Measurements from ENCODE around the gene CNPPD1.

The CNPPD1 gene

GRCh38 chr2:219125886-219126270, 50.8 kb downstream of the CNPPD1 start:
- H3K27ac ChIP-seq: no peak overlapping the region

GRCh38 chr2:219125225-219125885, 51.4 kb downstream of the CNPPD1 start:
- H3K4me3 ChIP-seq: no peak overlapping the region
- no peak overlapping the region for H3K27ac ChIP-seq

More at GRCh38 chr2:219125886-219126270, 50.8 kb downstream of the CNPPD1 start:
- H3K4me3 ChIP-seq: no peak overlapping the region

GRCh38 chr2:219124381-219125110, 52.2 kb downstream of the CNPPD1 start:
- Histone ChIP-seq H3K27ac (no peak overlapping the region), H3K4me3 (no peak overlapping the region)

- Histone ChIP-seq H3K4me3 (no peak overlapping the region), H3K27ac (no peak overlapping the region)
These were observed 53.2 kb downstream of the CNPPD1 start for GRCh38 chr2:219123356-219124135.

GRCh38 chr2:219122202-219122980, 54.3 kb downstream of the CNPPD1 start:
- peak overlapping the region in 2 of 21 experiments; percentile 18 to 41 for H3K27ac ChIP-seq

More at GRCh38 chr2:219122202-219122980, 54.3 kb downstream of the CNPPD1 start:
- no peak overlapping the region for H3K4me3 ChIP-seq
